Right atrium auricular region (tissue), 2 donors: Measurements from ENCODE around the gene RDH14. TPM values are rescaled to one million over a fixed set of nuclear protein-coding genes. Genes with fewer than 3 reads are reported as not detected.

Source experiments
- DNase-seq: peaks from one replicate; pipeline ENCODE4 v3.0.0-alpha.2; 2019; ENCODE audit warnings: low spot score
- H3K27ac ChIP-seq, 2 donors: fragments of 200-600 bp; sonication (generic); 1 replicate in 1 of 2; 2 replicates in 1 of 2; pipeline ENCODE4 v1.5.1; 2016 to 2019
- H3K27me3 ChIP-seq, 2 donors: fragments of 200-600 bp; sonication (generic); one replicate each; pipeline versions ENCODE4 v1.5.1 to v1.6.0; 2017 to 2019
- H3K36me3 ChIP-seq: fragments of 200-600 bp; sonication (generic); one replicate; pipeline ENCODE4 v1.5.1; 2016
- H3K4me1 ChIP-seq, 2 donors: fragments of 200-600 bp; sonication (generic); one replicate each; pipeline versions ENCODE4 v1.5.1 to v1.6.0; 2017 to 2019
- H3K4me3 ChIP-seq, 2 donors: fragments of 200-600 bp; sonication (generic); 1 replicate in 1 of 2; 2 replicates in 1 of 2; pipeline ENCODE4 v1.5.1; 2017 to 2019; ENCODE audit warnings: mild to moderate bottlenecking in 1 of 2, moderate library complexity in 1 of 2
- H3K9me3 ChIP-seq, 2 donors: fragments of 200-600 bp; sonication (generic); one replicate each; pipeline ENCODE4 v1.5.1; 2019
- total RNA-seq, 2 donors: library from RNA; depleted of rRNA; stranded (reverse); fragments of >200 nt; gene quantifications; one replicate each; pipeline ENCODE4 v1.1.0, GENCODE V29; 2016
- TF ChIP-seq, protein P1 (sequence below), 2 donors: fragments of 200-600 bp; sonication (generic); IDR thresholded peaks; one replicate each; pipeline ENCODE4 v1.5.1; 2019; ENCODE audit warnings: antibody characterized with exemption in 2 of 2

Gene RDH14
- total RNA-seq, 2 donors from 2014 or later, result 45.0 to 67.5 TPM

DNA sequence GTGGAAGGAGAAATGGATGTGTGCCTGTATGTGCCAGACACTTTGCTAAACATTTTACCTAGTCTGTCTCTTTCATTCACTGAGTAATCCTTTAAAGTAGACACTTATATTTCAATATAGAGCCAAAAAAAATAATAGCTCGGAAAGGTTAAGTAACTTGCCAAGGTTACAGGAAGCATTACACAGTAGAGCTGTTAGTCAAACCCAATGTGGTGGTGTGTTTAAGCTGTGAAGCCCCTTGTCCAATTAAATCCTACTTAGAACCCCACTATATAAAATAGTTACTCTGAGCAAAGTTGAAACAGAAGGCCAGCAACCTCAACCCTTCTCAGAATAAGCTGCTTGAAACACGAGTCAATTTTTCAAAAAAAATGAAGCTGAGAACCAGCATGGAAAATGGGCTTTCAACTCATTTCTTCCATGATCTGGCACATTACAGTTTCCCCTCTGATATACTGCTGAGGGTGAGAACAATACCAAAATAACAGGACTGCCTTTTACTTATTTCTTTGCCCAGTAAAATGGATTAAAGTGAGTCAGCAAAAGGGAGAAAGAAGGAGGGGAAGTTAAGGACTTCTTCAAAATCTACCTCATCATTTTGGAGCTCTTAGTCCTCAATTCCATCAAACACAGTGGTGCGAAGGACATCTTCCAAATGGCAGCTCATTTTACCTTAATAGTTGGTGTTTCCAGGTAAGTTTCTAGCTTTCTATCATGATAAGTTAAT lies 7.9 kb downstream of the RDH14 start:
- H3K4me1 ChIP-seq, result peaks cover 0 to 45% of the 10 kb centered on the region in 2 donors
- H3K36me3 ChIP-seq, result peaks cover 7% of the 10 kb centered on the region
- DNase-seq, result no peak
- H3K27me3 ChIP-seq, result no peaks in the 10 kb centered on the region
- no peak overlapping the region for H3K4me3 ChIP-seq
- no peaks in the 10 kb centered on the region for H3K9me3 ChIP-seq
- peak overlapping the region; percentile 12 to 16 for H3K27ac ChIP-seq
- TF ChIP-seq, protein P1, sequence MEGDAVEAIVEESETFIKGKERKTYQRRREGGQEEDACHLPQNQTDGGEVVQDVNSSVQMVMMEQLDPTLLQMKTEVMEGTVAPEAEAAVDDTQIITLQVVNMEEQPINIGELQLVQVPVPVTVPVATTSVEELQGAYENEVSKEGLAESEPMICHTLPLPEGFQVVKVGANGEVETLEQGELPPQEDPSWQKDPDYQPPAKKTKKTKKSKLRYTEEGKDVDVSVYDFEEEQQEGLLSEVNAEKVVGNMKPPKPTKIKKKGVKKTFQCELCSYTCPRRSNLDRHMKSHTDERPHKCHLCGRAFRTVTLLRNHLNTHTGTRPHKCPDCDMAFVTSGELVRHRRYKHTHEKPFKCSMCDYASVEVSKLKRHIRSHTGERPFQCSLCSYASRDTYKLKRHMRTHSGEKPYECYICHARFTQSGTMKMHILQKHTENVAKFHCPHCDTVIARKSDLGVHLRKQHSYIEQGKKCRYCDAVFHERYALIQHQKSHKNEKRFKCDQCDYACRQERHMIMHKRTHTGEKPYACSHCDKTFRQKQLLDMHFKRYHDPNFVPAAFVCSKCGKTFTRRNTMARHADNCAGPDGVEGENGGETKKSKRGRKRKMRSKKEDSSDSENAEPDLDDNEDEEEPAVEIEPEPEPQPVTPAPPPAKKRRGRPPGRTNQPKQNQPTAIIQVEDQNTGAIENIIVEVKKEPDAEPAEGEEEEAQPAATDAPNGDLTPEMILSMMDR (IDR thresholded peaks at IDR 0.05), result no peak

DNA sequence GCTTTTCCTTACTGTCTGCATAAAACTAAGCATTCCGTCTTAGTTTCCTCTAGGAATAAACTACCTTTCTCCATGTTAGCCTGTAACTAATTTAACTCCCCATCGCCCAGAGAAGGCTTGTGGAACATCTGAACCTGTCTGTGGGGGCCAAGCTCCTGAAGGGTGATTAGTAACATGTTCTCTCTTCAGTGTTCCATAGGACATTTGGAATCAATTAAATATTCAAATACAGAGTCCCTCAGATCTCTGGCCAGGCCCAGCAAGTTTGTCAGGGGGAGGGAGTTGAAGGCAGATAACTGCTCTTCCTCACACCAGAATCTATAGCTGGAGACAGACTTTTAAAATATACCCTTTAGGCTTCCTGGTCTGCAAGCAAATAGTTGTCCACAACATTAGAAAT lies 8.8 kb downstream of the RDH14 start:
- DNase-seq, result no peak
- H3K4me3 ChIP-seq, result no peak overlapping the region
- H3K4me1 ChIP-seq, result peaks cover 0 to 44% of the 10 kb centered on the region in 2 donors
- TF ChIP-seq, protein P1 (IDR thresholded peaks at IDR 0.05), result no peak
- no peaks in the 10 kb centered on the region for H3K9me3 ChIP-seq
- H3K27me3 ChIP-seq, result no peaks in the 10 kb centered on the region
- H3K27ac ChIP-seq, result peak overlapping the region; percentile 12 to 16
- peaks cover 7% of the 10 kb centered on the region for H3K36me3 ChIP-seq

DNA sequence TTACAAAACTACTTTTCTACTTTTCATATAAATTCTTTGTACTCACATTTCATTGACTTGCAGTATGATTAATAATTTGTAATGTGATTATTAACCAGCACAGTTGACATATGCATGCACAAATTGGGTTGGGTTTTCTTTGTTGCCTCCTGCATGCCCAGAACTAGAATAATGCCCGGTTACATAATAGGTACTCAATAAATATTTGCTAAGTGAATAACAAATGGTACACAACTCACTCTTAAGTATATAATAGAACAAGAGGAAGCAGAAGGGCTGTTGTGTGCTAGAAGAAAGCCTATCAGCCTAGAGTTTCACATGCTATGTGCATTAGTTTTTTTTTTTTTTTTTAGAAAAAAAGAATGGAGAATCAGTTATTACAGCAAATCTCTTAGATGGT lies 9.3 kb downstream of the RDH14 start:
- peaks cover 0 to 42% of the 10 kb centered on the region in 2 donors for H3K4me1 ChIP-seq
- H3K36me3 ChIP-seq, result peaks cover 7% of the 10 kb centered on the region
- DNase-seq, result no peak
- peak overlapping the region in 1 of 2 donors; percentile 16 for H3K27ac ChIP-seq
- no peaks in the 10 kb centered on the region for H3K9me3 ChIP-seq
- H3K4me3 ChIP-seq, result no peak overlapping the region
- TF ChIP-seq, protein P1 (IDR thresholded peaks at IDR 0.05), result no peak
- no peaks in the 10 kb centered on the region for H3K27me3 ChIP-seq

DNA sequence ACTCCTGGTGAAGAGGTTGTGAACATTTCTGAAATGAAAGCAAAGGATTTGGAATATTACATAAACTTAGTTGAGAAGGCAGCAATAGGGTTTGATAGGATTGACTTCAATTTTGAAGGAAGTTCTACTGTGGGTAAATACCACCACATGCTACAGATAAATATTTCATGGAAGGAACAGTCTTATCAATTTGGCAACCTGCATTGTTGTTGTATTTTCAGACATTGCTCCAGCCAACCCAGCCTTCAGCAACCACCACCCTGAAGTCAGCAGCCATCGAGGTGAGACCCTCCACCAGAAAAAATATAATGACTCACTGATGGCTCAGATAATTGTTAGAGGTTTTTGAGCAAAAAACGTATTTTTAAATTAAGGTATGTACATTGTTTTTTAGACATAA lies 10.0 kb downstream of the RDH14 start:
- H3K4me3 ChIP-seq, result no peak overlapping the region
- no peaks in the 10 kb centered on the region for H3K9me3 ChIP-seq
- peak overlapping the region in 1 of 2 donors; percentile 13 for H3K27ac ChIP-seq
- H3K27me3 ChIP-seq, result no peaks in the 10 kb centered on the region
- peaks cover 0 to 41% of the 10 kb centered on the region in 2 donors for H3K4me1 ChIP-seq
- TF ChIP-seq, protein P1 (IDR thresholded peaks at IDR 0.05), result no peak
- peaks cover 6% of the 10 kb centered on the region for H3K36me3 ChIP-seq
- no peak for DNase-seq

DNA sequence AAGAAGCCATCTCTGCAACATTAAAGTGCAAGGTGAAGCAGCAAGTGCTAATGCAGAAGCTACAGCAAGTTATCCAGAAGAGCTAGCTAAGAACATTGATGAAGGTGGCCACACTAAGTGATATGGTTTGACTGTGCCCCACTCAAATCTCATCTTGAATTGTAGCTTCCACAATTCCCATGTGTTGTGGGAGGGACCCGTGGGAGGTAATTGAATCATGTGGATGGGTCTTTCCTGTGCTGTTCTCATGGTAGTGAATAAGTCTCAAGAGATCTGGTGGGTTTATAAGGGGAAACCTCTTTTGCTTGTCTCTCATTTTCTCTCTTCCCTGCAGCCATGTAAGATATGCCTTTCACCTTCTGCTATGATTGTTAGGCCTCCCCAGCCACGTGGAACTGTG lies 11.4 kb downstream of the RDH14 start:
- no peaks in the 10 kb centered on the region for H3K9me3 ChIP-seq
- peaks cover 0 to 41% of the 10 kb centered on the region in 2 donors for H3K4me1 ChIP-seq
- no peak overlapping the region for H3K27ac ChIP-seq
- DNase-seq, result no peak
- TF ChIP-seq, protein P1 (IDR thresholded peaks at IDR 0.05), result no peak
- H3K36me3 ChIP-seq, result no peaks in the 10 kb centered on the region
- no peak overlapping the region for H3K4me3 ChIP-seq
- no peaks in the 10 kb centered on the region for H3K27me3 ChIP-seq

DNA sequence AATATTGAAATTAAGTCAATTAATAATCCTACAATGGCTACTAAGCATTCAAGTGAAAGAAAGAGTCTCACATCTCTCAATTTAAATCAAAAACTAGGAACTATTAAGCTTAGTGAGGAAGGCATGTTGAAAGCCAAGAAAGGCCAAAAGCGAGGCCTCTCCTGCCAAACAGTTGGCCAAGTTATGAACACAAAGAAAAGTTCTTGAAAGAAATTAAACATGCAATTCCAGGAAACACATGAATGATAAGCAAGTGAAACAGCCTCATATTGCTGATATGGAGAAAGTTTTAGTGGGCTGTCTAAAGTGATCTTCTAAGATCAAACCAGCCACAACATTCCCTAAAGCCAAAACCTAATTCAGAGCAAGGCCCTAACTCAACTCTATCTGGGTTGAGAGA lies 11.8 kb downstream of the RDH14 start:
- no peaks in the 10 kb centered on the region for H3K27me3 ChIP-seq
- no peak overlapping the region for H3K4me3 ChIP-seq
- DNase-seq, result no peak
- no peaks in the 10 kb centered on the region for H3K9me3 ChIP-seq
- no peaks in the 10 kb centered on the region for H3K36me3 ChIP-seq
- no peak overlapping the region for H3K27ac ChIP-seq
- TF ChIP-seq, protein P1 (IDR thresholded peaks at IDR 0.05), result no peak
- peaks cover 0 to 37% of the 10 kb centered on the region in 2 donors for H3K4me1 ChIP-seq
